Lower leg skin (tissue), 3 donors: Measurements from ENCODE around the gene FAM200B.

Source experiments
- CTCF ChIP-seq, 3 donors: fragments of 450-650 bp; IDR thresholded peaks; one replicate each; pipeline ENCODE4 v1.5.1; 2016; ENCODE audit warnings: antibody characterized with exemption in 3 of 3, mild to moderate bottlenecking in 3 of 3, moderate library complexity in 2 of 3
- POLR2A ChIP-seq, 2 donors: fragments of 450-650 bp; IDR thresholded peaks; one replicate each; pipeline ENCODE4 v1.6.1; 2016 to 2017; ENCODE audit warnings: antibody characterized with exemption in 2 of 2, mild to moderate bottlenecking in 1 of 2, moderate library complexity in 1 of 2

- no peak for TF ChIP-seq CTCF (IDR thresholded peaks at IDR 0.05)
- no peak for TF ChIP-seq POLR2A (IDR thresholded peaks at IDR 0.05)
These were observed 15.8 kb upstream of the FAM200B start for GRCh38 chr4:15665753-15666365.
